HG02678 (cell line): ENCODE data around the gene SNX6.
"Not testable (repeated sequence)": the region's sequence is repeated elsewhere in the genome, so short reads cannot be mapped to it uniquely, and the experiment has no call there.

ENCODE experiments used
- ATAC-seq: cut with Tn5 transposase; IDR thresholded peaks from one replicate; pipeline ENCODE4 v1.9.1; 2021; ENCODE audit warnings: mild to moderate bottlenecking, moderate library complexity; ENCODE audit not compliant: unreplicated experiment

The SNX6 gene

GRCh38 chr14:34569750-34570149, 60.2 kb downstream of the SNX6 start:
- ATAC-seq, result no peak

- ATAC-seq, result no peak
These were observed 61.1 kb downstream of the SNX6 start for GRCh38 chr14:34568803-34569202.

GRCh38 chr14:34562776-34563150, 67.2 kb downstream of the SNX6 start:
- no peak for ATAC-seq

GRCh38 chr14:34562037-34562775, 67.7 kb downstream of the SNX6 start:
- ATAC-seq, result not testable (repeated sequence)

GRCh38 chr14:34556498-34556829, 73.5 kb downstream of the SNX6 start:
- peak; percentile 57 for ATAC-seq

- peak; percentile 75 for ATAC-seq
These were observed 74.1 kb downstream of the SNX6 start for GRCh38 chr14:34555583-34556497.

GRCh38 chr14:34554540-34555250, 75.3 kb downstream of the SNX6 start:
- no peak for ATAC-seq

- ATAC-seq, result not testable (repeated sequence)
These were observed 80.5 kb downstream of the SNX6 start for GRCh38 chr14:34549276-34549966.

GRCh38 chr14:34548472-34548981, 81.4 kb downstream of the SNX6 start:
- no peak for ATAC-seq

GRCh38 chr14:34547136-34547520, 82.8 kb downstream of the SNX6 start:
- ATAC-seq, result peak; percentile 40

- ATAC-seq, result peak; percentile 69
These were observed 83.4 kb downstream of the SNX6 start for GRCh38 chr14:34546272-34547135.

- not testable (repeated sequence) for ATAC-seq
These were observed 89.5 kb downstream of the SNX6 start for GRCh38 chr14:34540181-34541059.

GRCh38 chr14:34539407-34540180, 90.4 kb downstream of the SNX6 start, which contains the start of gene EAPP:
Gene EAPP, minus strand, starts transcription at chr14:34539701. Its CDS starts 73 bp downstream, at chr14:34539628.
- ATAC-seq, result peak; percentile 100

- ATAC-seq, result peak; percentile 8
These were observed 91.0 kb downstream of the SNX6 start for GRCh38 chr14:34538871-34539406.

GRCh38 chr14:34538096-34538495, 91.9 kb downstream of the SNX6 start:
- not testable (repeated sequence) for ATAC-seq

GRCh38 chr14:34537677-34538009, 92.3 kb downstream of the SNX6 start:
- no peak for ATAC-seq

- no peak for ATAC-seq
These were observed 92.8 kb downstream of the SNX6 start for GRCh38 chr14:34536951-34537676.
